MM.1S (cell line): ENCODE data around the gene TNFRSF13B.
"Not testable (repeated sequence)": the region's sequence is repeated elsewhere in the genome, so short reads cannot be mapped to it uniquely, and the experiment has no call there.

Experiments used
- EZH2phosphoT487 ChIP-seq: fragments of 300-600 bp; sonication (generic); IDR thresholded peaks from 2 replicates; pipeline ENCODE4 v1.6.1; 2018; ENCODE audit warnings: antibody characterized with exemption, low read length
- TF ChIP-seq, protein P1 (sequence below): fragments of 300-600 bp; sonication (generic); IDR thresholded peaks from 2 replicates; pipeline ENCODE4 v1.5.1; 2016; ENCODE audit warnings: antibody characterized with exemption, low read length, mixed read lengths

DNA sequence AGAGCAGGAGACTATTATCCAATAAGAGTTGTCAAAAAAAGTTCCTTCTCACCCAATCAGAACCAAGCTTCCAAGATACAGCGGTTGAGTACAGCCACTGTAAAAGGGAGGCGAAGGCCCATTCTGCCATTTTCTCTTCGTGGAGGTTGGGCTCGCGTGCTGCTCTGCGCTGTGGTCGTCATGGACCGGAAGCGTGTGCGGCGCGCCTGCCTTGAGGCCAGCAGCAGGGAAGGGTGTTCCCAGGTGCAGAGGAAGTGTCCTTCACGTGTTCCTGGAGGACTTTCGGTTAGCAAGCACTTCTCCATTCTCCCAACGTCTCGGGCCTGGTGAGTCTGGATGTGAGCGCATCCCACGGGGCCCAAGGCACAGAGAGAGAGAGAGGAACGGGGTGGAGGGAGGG lies 78.4 kb downstream of the TNFRSF13B start:
- TF ChIP-seq, protein P1, sequence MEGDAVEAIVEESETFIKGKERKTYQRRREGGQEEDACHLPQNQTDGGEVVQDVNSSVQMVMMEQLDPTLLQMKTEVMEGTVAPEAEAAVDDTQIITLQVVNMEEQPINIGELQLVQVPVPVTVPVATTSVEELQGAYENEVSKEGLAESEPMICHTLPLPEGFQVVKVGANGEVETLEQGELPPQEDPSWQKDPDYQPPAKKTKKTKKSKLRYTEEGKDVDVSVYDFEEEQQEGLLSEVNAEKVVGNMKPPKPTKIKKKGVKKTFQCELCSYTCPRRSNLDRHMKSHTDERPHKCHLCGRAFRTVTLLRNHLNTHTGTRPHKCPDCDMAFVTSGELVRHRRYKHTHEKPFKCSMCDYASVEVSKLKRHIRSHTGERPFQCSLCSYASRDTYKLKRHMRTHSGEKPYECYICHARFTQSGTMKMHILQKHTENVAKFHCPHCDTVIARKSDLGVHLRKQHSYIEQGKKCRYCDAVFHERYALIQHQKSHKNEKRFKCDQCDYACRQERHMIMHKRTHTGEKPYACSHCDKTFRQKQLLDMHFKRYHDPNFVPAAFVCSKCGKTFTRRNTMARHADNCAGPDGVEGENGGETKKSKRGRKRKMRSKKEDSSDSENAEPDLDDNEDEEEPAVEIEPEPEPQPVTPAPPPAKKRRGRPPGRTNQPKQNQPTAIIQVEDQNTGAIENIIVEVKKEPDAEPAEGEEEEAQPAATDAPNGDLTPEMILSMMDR, result not testable (repeated sequence)
- not testable (repeated sequence) for TF ChIP-seq EZH2phosphoT487
